ENCODE measurements around the gene TMEM141.
"Not testable (repeated sequence)": the region's sequence is repeated elsewhere in the genome, so short reads cannot be mapped to it uniquely, and the experiment has no call there.

- TF ChIP-seq EZH2 (IDR thresholded peaks at IDR 0.05) = not testable (repeated sequence)
- TF ChIP-seq CTCF (IDR thresholded peaks at IDR 0.05) = peak; percentile 66
Measured at GRCh38 chr9:136766410-136767120, 24.6 kb upstream of the TMEM141 start.
